GM18951 (cell line): ENCODE data around the gene ZNF684.
"Not testable (repeated sequence)": the region's sequence is repeated elsewhere in the genome, so short reads cannot be mapped to it uniquely, and the experiment has no call there.

Source experiments
- POLR2A ChIP-seq: IDR thresholded peaks from 4 replicates; pipeline ENCODE4 v1.6.1; 2011; ENCODE audit warnings: mild to moderate bottlenecking; ENCODE audit not compliant: insufficient read length, insufficient read depth; ENCODE audit errors: extremely low read depth
- in situ Hi-C: fragments of 300-500 bp; cut with MboI; formaldehyde crosslinking; loops from one replicate; pipeline ENCODE4 v1.12.0; 2022; ENCODE audit warnings: low sequenced_read_pairs, mixed read lengths, inconsistent platforms; ENCODE audit not compliant: unreplicated experiment

Gene ZNF684

DNA sequence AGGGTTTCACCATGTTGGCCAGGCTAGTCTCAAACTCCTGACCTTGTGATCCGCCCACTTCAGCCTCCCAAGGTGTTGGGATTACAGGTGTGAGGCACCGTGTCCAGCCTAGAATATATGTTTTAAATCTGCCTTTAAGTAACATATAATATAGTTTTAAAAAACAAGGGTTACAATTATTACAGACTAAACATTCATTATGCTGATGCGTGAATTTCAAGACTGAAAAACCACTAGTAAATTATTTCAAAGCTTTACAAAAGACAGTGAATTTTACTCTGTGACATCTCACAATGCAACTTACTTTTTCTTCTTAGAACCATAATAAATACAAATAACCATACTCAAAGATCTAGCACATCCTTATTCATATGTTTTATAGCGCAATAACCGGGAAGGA is 24.7 kb downstream of the ZNF684 start:
- no peak for TF ChIP-seq POLR2A
- in situ Hi-C loops = no loop called here

DNA sequence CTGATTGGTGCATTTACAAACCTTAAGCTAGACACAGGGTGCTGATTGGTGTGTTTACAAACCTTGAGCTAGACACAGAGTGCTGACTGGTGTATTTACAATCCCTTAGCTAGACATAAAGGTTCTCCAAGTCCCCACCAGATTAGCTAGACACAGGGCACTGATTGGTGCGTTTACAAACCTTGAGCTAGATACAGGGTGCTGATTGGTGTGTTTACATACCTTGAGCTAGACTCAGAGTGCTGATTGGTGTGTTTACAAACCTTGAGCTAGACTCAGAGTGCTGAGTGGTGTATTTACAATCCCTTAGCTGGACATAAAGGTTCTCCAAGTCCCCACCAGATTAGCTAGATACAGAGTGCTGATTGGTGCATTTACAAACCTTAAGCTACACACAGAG is 26.8 kb downstream of the ZNF684 start:
- in situ Hi-C loops = not testable (repeated sequence)

DNA sequence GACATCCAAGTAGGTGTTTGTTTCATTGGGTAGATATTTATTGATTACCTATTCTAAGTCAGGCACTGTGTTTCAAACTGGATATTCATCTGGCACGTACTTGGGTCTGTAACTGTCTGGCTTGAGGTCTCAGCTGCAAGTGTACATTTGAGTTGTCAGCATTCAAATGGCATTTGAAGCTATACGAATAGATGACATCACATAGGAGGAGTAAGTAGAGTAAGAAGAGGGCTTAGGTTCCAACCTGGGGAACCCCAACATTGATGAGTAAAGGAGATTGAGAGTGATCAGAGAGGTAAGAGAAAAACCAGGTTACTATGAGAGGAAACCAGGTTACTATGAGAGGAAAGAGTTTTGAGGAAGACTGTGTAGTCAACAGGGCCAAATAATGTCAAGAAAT is 30.7 kb downstream of the ZNF684 start:
- in situ Hi-C loops = no loop called here
- no peak for TF ChIP-seq POLR2A

DNA sequence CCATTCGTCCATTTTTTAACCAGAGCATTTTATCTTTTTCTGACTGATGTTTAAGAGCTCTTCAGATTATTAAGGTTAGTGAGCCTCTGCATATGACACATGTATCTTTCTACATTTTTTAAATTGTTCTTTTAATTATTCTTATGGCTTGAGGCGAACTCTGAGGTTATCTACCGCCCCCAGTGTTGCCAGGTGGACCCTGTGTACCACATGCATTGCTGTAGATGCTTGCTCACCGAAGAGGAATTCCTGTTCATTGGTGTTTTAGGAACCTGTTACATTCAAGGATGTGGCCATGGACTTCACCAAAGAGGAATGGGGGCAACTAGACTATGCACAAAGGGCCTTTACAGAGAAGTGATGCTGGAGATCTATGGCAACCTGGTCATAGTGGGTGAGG is 31.8 kb downstream of the ZNF684 start:
- in situ Hi-C loops = no loop called here

DNA sequence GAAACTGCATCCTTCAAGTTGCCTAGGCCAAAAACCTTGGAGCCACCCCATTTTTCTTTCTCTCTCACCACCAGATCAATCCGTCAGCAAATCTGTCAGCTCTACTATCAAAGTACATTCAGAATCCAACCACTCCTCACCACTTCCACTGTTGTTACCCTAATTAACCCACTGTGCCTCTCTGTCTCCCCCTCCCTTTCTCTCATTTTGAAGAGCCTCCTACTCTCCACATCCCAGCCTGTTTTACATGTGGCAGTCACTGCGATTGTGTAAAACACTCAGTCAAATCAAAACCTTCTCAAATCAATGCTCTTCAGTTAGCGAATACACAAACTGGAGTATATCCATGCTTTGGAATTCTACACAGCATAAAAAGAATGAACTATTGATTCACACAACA is 33.1 kb downstream of the ZNF684 start:
- TF ChIP-seq POLR2A = no peak
- in situ Hi-C loops = no loop called here

More for the DNA sequence above, 31.8 kb downstream of the ZNF684 start:
- TF ChIP-seq POLR2A = no peak

DNA sequence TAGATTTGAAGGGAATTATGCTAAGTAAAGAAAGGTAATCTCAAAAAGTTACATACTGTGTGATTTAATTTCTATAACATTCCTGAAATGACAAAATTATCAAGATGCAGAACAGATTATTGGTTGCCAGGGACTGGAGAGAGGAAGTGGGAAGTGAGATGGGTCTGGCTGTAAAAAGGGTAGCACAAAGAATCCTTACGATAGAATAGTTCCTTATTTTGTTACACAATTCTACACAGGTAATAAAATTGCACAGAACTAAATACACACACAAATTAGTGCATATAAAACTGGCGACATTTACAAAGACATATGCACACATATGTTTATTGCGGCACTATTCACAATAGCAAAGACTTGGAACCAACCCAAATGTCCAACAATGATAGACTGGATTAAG is 33.5 kb downstream of the ZNF684 start:
- in situ Hi-C loops = no loop called here
- no peak for TF ChIP-seq POLR2A

DNA sequence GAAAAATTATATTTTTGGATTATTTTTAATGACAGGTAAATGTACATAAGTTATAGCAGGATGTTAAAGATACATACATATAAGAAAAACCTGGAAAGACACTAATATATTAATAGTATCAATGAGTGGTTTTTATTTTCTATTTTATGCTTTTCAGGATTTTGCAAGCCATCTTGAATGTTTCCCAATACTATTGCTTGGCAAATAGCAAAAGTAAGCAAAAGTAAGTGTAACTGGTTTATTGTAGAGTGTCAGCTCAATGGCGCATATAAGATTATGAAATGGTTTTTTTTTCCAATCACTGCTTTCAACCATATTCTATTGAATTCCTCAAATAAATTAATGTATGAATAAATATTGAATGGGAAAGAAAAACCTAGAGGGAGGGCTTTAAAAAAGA is 36.4 kb downstream of the ZNF684 start:
- no peak for TF ChIP-seq POLR2A
- in situ Hi-C loops = no loop called here

DNA sequence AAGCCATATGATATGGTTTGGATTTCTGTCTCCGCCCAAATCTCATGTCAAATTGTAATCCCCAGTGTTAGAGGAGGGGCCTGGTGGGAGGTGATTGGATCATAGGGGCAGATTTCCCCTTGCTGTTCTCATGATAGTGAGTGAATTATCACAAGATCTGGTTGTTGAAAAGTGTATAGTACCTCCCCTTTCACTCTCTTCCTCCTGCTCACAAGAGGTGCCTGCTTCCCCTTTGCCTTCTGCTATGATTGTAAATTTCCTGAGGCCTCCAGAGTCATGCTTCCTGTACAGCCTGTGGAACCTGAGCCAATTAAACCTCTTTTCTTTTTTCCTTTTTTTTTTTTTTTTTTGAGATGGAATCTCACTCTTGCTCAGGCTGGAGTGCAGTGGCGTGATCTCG is 43.4 kb downstream of the ZNF684 start:
- in situ Hi-C loops = not testable (repeated sequence)

DNA sequence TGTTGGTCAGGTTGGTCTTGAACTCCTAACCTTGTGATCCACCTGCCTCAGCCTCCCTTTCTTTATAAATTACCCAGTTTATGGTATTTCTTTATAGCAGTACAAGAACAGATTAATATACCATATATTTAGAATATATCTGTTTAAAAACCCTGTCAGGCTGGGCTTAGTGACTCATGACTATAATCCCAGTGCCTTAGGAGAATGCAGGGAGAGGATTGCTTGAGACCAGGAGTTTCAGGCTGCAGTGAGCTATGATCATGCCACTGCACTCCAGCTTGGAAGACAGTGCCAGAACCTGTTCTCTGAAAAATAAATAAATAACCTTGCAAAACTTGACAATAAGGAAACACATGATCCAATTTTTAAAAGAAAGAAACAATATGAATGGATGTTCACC is 43.9 kb downstream of the ZNF684 start:
- TF ChIP-seq POLR2A = no peak
- in situ Hi-C loops = no loop called here

DNA sequence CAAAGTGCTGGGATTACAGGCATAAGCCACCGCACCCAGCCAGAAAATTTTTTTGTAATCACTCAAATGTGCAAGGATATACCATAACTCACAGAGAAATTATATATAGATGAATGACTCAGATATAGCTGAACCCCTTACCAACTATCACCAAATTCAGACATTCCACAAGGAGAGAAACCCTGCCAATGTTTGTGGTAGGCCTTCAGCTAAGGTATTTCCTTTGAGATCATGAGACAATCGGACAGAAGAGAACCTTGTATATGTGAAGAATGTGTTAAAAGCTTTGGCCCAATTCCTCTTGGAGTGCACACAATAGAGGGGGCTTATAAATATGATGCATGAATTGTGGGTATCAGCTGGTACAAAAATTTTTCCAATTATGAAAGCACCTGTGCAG is 50.7 kb downstream of the ZNF684 start:
- TF ChIP-seq POLR2A = no peak
- in situ Hi-C loops = no loop called here

DNA sequence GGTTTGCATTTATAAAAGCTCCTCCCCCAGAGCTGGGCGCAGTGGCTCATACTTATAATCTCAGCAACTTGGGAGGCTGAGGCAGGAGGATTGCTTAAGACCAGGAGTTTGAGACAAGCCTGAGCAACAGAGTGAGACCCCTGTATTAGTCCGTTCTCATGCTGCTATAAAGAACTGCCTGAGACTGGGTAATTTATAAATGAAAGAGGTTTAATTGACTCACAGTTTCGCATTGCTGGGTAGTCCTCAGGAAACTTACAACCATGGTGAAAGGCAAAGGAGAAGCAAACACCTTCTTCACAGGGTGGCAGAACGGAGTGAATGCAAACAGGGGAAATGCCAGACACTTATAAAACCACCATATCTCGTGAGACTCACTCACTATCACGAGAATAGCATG is 52.5 kb downstream of the ZNF684 start:
- in situ Hi-C loops = no loop called here
- TF ChIP-seq POLR2A = no peak

DNA sequence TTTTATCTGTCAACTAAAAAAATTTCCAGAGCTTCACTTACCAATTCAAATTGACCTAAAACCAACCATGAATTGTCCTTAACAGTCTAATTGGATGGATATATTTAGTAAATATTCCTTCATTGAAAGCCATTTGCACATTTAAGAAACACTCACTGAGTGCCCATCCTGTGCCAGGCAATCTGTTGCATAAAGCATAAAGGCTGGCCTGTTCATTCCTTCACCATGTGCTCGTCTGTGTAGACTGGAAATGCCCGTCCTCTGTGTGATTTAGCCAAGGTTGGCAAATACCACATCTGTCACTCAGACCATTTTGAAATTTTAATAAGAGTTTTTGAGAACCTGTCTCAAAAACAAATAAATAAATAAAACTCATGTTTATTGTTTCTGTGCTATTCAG is 57.1 kb downstream of the ZNF684 start:
- TF ChIP-seq POLR2A = no peak
- in situ Hi-C loops = no loop called here

DNA sequence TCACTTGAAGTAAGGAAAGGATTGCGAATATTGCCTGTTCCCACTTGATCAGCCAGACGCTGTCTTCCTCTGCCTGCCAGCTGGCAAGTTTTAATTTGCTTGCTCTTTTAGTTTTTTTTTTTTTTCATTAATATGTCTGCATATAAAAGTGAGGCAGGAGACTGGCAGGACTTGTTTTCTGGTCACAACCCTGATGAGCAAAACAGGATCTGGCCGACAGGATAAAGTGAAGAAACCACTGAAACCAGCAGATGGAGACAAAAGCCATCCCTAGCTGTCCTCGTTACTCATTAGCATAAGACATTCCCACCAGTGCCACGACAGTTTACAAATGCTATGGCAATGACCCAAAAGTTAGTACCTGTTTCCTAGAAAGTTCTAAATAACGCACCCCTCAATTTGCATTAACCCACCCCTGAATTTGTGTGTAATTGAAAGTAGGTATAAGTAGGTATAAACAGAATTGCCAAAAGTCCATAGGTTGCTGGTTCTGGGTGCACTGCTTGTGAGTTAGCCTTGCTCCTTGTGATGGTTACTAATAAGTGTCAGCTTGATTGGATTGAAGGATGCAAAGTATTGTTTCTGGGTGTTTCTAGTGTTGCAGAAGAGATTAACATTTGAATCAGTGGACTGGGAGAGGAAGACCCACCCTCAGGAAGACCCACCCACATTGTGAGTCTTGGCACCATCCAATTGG is 60.8 kb downstream of the ZNF684 start:
- TF ChIP-seq POLR2A = no peak

DNA sequence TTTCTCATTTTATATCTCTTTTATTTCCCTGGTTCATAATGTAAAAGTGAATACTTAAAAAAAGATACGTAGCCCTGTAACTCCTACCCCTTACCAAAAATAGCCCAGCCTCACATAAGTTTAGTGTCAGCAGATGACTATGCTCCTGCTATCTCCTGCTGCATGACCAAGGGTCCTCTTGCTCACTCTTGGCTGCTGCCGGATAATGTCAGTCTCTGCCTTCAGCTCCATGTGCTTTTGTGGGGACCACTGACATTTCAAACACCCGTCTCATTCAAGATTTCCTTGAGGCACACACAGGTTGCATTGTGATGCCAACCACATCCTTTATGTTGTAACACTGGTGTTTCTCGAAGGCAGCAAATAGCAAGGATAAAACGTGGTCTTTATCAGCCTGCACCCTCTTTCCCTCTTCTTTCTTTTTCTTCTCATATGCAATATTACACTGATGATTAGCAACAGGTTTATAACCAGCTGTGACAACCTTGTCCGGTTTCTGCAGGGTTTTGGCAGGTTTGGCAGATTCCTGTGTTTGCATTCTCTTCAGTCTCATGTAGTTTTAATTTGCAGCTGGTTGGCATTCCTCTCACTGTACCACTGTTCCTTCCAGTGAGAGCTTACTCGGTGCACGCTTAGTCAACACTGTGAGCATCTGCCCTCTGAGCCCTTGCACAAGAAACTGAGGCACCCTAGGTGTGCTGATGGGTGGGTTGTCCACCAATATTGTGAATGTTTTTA is 62.2 kb downstream of the ZNF684 start:
- in situ Hi-C loops = no loop called here
- TF ChIP-seq POLR2A = no peak

More for the DNA sequence above, 60.8 kb downstream of the ZNF684 start:
- in situ Hi-C loops = no loop called here
